Large intestine (tissue), 3 donors: ENCODE measurements around the gene ZER1. TPM values are rescaled to one million over a fixed set of nuclear protein-coding genes. Genes with fewer than 3 reads are reported as not detected.

ENCODE experiments used
- DNase-seq, 2 donors: peaks; one replicate each; pipeline versions ENCODE4 v3.0.0 to v3.0.0-alpha.2; 2013
- H3K27ac ChIP-seq: one replicate; pipeline ENCODE4 v1.5.1; 2013; ENCODE audit warnings: low read length
- H3K27me3 ChIP-seq: 2 replicates; pipeline ENCODE4 v1.6.1; 2013; ENCODE audit warnings: low read length; ENCODE audit not compliant: control insufficient read depth, insufficient read depth
- H3K36me3 ChIP-seq: 2 replicates; pipeline ENCODE4 v1.6.1; 2013; ENCODE audit warnings: low read length; ENCODE audit not compliant: control insufficient read depth, insufficient read depth
- H3K4me1 ChIP-seq: one replicate; pipeline ENCODE4 v1.6.1; 2013; ENCODE audit warnings: low read length; ENCODE audit not compliant: control insufficient read depth, insufficient read depth
- H3K4me3 ChIP-seq: one replicate; pipeline ENCODE4 v1.5.1; 2013; ENCODE audit warnings: low read length
- H3K9me3 ChIP-seq: one replicate; pipeline ENCODE4 v1.6.1; 2013; ENCODE audit warnings: mild to moderate bottlenecking, low read depth, low read length, moderate library complexity; ENCODE audit not compliant: control insufficient read depth
- WGBS: methylation state at CpG from one replicate; pipeline ENCODE4 v1.1.5; 2013; ENCODE audit warnings: low lambda C conversion rate; ENCODE audit not compliant: insufficient coverage; 5-methylcytosine and 5-hydroxymethylcytosine counted together
- polyA plus RNA-seq: library from polyadenylated mRNA; unstranded; fragments of 120-200 nt; gene quantifications from one replicate; pipeline ENCODE4 v1.2.1, GENCODE V29; 2013

Gene ZER1
- polyA plus RNA-seq, 1 donor: 36.7 TPM

GRCh38 chr9:128770286-128771030 is 1.3 kb downstream of the ZER1 start:
- 100% methylated on average over 1 of the region's 11 CpGs for WGBS

DNA sequence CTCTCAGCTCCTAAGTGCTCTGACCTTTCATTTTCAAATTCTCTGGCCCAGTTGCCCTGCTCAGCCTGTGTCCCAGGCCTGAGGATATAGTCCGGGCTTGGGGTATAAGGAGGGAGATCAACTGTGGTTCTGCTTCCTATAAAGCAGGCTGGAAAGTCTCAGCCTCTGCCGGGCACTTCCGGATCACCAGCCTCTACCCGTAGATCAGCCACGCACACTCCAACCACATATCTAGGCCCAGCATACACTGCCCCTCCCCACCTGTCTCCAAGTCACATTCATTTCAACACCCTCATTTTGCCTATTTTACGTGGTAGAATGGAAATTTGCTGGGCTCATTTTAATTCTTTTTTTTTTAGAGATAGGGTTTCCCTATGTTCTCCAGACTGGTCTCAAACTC is 3.1 kb downstream of the ZER1 start:
- no peak overlapping the region for H3K27ac ChIP-seq
- no peaks in the 10 kb centered on the region for H3K9me3 ChIP-seq
- H3K36me3 ChIP-seq: peaks cover 21% of the 10 kb centered on the region
- peaks cover 7% of the 10 kb centered on the region for H3K4me1 ChIP-seq
- WGBS: 100% methylated on average over 1 of the region's 6 CpGs
- H3K27me3 ChIP-seq: no peaks in the 10 kb centered on the region
- DNase-seq: no peak
- no peak overlapping the region for H3K4me3 ChIP-seq

More at GRCh38 chr9:128770286-128771030, 1.3 kb downstream of the ZER1 start:
- DNase-seq: peak; percentile 23 to 58
- Histone ChIP-seq H3K36me3 (peaks cover 13% of the 10 kb centered on the region), H3K4me3 (peak overlapping the region; percentile 91), H3K27ac (peak overlapping the region; percentile 99), H3K4me1 (peaks cover 7% of the 10 kb centered on the region), H3K27me3 (no peaks in the 10 kb centered on the region), H3K9me3 (no peaks in the 10 kb centered on the region)

- H3K4me3 ChIP-seq: no peak overlapping the region
- no peak overlapping the region for H3K27ac ChIP-seq
- H3K4me1 ChIP-seq: peaks cover 14% of the 10 kb centered on the region
- H3K27me3 ChIP-seq: no peaks in the 10 kb centered on the region
- no peaks in the 10 kb centered on the region for H3K9me3 ChIP-seq
- DNase-seq: no peak
- H3K36me3 ChIP-seq: peaks cover 21% of the 10 kb centered on the region
- whole genome bisulfite sequencing: no CpG with 5 or more reads among the region's 3 CpGs
Observed at GRCh38 chr9:128765499-128765898, 6.2 kb downstream of the ZER1 start.

GRCh38 chr9:128764361-128764760 is 7.4 kb downstream of the ZER1 start:
- no CpG with 5 or more reads among the region's 6 CpGs for whole genome bisulfite sequencing
- H3K27me3 ChIP-seq: no peaks in the 10 kb centered on the region
- H3K9me3 ChIP-seq: no peaks in the 10 kb centered on the region
- H3K4me1 ChIP-seq: peaks cover 7% of the 10 kb centered on the region
- H3K4me3 ChIP-seq: no peak overlapping the region
- H3K36me3 ChIP-seq: peaks cover 21% of the 10 kb centered on the region
- DNase-seq: no peak
- H3K27ac ChIP-seq: no peak overlapping the region

DNA sequence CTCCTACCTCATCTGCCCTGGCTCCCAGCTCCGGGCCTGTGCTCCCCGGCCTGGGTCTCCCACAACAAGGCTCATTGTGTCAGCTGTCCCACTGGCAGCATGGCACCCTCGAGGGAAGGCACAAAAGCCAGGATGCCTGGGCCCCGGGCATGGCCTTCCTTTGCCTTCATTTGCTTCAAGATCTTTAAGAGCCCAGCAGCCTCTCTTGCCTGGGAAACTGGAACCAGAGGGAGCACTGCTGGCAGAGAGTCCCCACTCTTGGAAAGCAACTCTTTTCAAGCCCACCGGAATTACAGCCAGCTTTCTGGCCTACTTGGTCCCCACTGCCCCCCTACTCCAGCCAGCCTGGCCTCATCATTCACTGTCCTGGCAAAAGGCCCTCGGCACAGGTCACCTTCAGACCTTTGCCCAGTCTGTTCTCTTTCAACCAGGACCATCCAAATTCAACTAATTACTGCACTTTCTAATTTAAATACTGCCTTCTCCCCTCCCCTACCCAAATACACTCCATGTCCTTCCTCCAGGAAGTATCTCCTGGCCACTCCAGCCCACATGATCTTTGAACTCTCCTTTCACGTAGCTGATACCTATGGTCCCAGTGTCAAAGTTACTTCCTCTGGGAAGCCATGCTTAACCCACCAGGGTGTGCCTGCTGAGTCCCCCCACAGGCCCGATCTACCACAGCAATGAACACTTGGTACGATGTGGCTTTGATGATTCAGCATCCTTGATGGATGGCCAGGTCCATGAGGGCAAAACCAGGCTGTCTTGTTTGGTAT is 8.9 kb downstream of the ZER1 start:
- no peak overlapping the region for H3K4me3 ChIP-seq
- H3K36me3 ChIP-seq: peaks cover 15% of the 10 kb centered on the region
- H3K4me1 ChIP-seq: peaks cover 7% of the 10 kb centered on the region
- H3K9me3 ChIP-seq: no peaks in the 10 kb centered on the region
- H3K27me3 ChIP-seq: no peaks in the 10 kb centered on the region
- WGBS: no CpG with 5 or more reads among the region's 9 CpGs
- DNase-seq: peak in 1 of 2 donors; percentile 61
- H3K27ac ChIP-seq: peak overlapping the region; percentile 39

- no peak for DNase-seq
- WGBS: no CpG with 5 or more reads among the region's 6 CpGs
Observed at GRCh38 chr9:128757602-128758001, 14.1 kb downstream of the ZER1 start.

DNA sequence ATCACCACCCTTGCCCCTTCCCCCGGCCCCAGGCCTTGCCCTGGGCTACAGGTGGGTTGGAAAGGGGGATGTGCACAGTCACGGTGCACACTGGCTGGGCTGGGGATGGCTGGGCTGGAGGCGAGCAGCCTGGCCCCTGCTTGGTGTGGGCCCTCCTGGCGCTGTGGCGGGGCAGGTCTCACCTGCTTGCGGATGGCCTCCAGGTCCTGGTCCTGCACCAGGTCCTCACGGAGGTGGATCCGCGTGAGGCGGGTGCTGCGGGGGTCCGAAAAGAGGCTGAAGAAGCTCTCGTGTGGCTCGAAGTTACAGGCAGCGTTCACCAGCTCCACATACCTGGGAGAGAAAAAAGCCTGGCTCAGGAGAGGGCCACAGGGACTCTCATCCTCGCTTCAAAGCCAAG is 18.1 kb downstream of the ZER1 start:
- peaks cover 54% of the 10 kb centered on the region for H3K36me3 ChIP-seq
- WGBS: no CpG with 5 or more reads among the region's 16 CpGs
- H3K4me3 ChIP-seq: no peak overlapping the region
- H3K27me3 ChIP-seq: no peaks in the 10 kb centered on the region
- no peak for DNase-seq
- no peak overlapping the region for H3K27ac ChIP-seq
- H3K9me3 ChIP-seq: no peaks in the 10 kb centered on the region
- no peaks in the 10 kb centered on the region for H3K4me1 ChIP-seq

More at GRCh38 chr9:128757602-128758001, 14.1 kb downstream of the ZER1 start:
- Histone ChIP-seq H3K4me1 (no peaks in the 10 kb centered on the region), H3K27ac (no peak overlapping the region), H3K9me3 (no peaks in the 10 kb centered on the region), H3K36me3 (peaks cover 29% of the 10 kb centered on the region), H3K4me3 (no peak overlapping the region), H3K27me3 (no peaks in the 10 kb centered on the region)

GRCh38 chr9:128750926-128751595 is 20.7 kb downstream of the ZER1 start:
- no peak overlapping the region for H3K27ac ChIP-seq
- WGBS: no CpG with 5 or more reads among the region's 22 CpGs
- peaks cover 60% of the 10 kb centered on the region for H3K36me3 ChIP-seq
- no peaks in the 10 kb centered on the region for H3K4me1 ChIP-seq
- H3K9me3 ChIP-seq: no peaks in the 10 kb centered on the region
- no peak overlapping the region for H3K4me3 ChIP-seq
- no peaks in the 10 kb centered on the region for H3K27me3 ChIP-seq
- DNase-seq: no peak

- Histone ChIP-seq H3K27me3 (no peaks in the 10 kb centered on the region), H3K4me1 (no peaks in the 10 kb centered on the region), H3K4me3 (no peak overlapping the region), H3K27ac (no peak overlapping the region), H3K9me3 (no peaks in the 10 kb centered on the region), H3K36me3 (peaks cover 34% of the 10 kb centered on the region)
- DNase-seq: no peak
- no CpG with 5 or more reads among the region's 1 CpG for WGBS
Observed at GRCh38 chr9:128747241-128747640, 24.5 kb downstream of the ZER1 start.

DNA sequence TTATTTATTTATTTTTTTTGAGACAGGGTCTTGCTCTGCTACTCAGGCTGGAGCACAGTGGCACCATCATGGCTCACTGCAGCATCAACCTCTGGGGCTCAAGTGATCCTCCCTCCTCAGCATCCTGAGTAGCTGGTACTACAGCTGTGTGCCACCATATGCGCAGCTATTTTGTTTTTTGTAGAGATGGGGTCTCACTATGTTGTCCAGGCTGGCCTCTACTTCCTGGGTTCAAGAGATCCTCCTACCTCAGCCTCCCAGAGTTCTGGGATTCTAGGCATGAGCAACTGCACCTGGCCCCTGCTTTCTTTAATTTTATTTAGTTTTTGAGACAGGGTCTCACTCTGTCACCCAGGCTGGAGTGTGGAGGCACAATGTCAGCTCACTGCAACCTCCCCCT is 28.3 kb downstream of the ZER1 start:
- no peak for DNase-seq
- Histone ChIP-seq H3K9me3 (no peaks in the 10 kb centered on the region), H3K27ac (no peak overlapping the region), H3K36me3 (peaks cover 44% of the 10 kb centered on the region), H3K4me3 (no peak overlapping the region), H3K27me3 (no peaks in the 10 kb centered on the region), H3K4me1 (no peaks in the 10 kb centered on the region)
- no CpG with 5 or more reads among the region's 1 CpG for WGBS
